Bronchial epithelial cell (primary cell): ENCODE results near the gene OR6S1. TPM values are rescaled to one million over a fixed set of nuclear protein-coding genes. Genes with fewer than 3 reads are reported as not detected.

Experiments
- DNase-seq: peaks from one replicate; pipeline ENCODE4 v3.0.0-alpha.2; 2010; ENCODE audit warnings: low read depth
- FAIRE-seq: peaks from 2 replicates; lab custom pipeline; 2011; peaks lifted over from hg19 to GRCh38; lab: Jason Lieb, UNC
- H3K27me3 ChIP-seq: 2 replicates; pipeline ENCODE4 v1.5.1; 2011; ENCODE audit warnings: low read length; ENCODE audit not compliant: control insufficient read depth, insufficient read depth
- H3K36me3 ChIP-seq: 2 replicates; pipeline ENCODE4 v1.5.1; 2011; ENCODE audit warnings: low read length; ENCODE audit not compliant: control insufficient read depth, insufficient read depth
- H3K4me3 ChIP-seq: 2 replicates; pipeline ENCODE4 v1.5.1; 2011; ENCODE audit warnings: mild to moderate bottlenecking, low read depth, low read length, control low read depth
- CTCF ChIP-seq: IDR thresholded peaks from 2 replicates; pipeline ENCODE4 v1.5.1; 2011; ENCODE audit warnings: mild to moderate bottlenecking, moderate library complexity, low read length, control low read depth, inconsistent platforms; ENCODE audit not compliant: insufficient read depth, severe bottlenecking
- total RNA-seq: library from RNA; depleted of rRNA; stranded (reverse); fragments of >200 nt; gene quantifications from 2 replicates; pipeline ENCODE4 v1.2.1, GENCODE V29; 2014

OR6S1 gene
- total RNA-seq, 1 donor from 2014 or later, result not detected

DNA sequence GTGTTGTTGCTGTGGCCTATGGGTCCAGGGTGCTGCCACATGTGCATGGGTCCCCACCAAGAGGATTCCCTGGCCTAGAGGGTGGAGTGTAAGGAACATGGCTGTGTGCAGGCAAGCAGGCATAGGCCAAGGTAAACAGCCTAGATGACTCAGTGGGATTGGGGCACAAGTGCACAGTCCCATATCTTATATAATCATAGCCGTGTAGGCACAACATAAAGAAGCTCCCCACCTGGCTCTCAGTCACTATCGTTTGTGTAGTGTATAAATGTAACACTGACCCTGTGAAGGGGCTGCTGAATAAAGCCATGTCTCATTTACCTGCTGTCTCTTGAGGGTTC lies 34.6 kb downstream of the OR6S1 start:
- TF ChIP-seq CTCF, result no peak
- FAIRE-seq (no peak), DNase-seq (no peak)
- H3K4me3 ChIP-seq, result no peak overlapping the region
- no peaks in the 10 kb centered on the region for H3K27me3 ChIP-seq
- no peaks in the 10 kb centered on the region for H3K36me3 ChIP-seq

DNA sequence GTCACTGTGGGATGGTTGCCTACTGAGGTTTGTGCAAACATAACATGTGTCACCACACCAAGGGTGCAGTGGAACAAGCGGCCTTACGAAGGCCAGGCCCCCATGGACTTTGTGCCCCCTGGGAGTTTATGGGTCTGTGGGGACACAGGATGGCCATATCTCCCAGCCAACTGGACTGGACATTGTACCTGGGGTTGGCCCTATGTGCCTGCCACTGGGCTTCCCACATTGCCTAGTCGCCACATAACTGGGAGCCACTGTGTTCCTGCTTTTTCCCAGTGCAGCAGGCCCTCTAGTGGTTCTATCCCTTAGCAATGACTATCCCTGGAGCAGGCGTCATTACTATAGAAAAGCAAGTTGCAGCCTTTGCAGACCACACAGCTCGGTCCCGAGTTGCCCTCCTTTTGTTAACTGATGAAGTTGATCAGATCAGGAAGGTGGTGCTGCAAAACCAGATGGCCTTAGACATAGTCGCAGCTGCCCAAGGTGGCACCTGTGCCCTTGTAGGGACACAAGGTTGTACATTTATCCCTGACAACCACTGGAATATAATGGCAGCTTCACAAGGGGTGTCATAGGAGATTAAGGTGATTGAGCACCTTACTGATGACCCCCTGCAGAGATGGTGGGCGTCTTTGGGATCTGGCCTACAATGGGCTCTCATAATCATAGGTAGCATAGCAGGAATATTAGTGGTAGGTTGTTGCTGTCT lies 35.1 kb downstream of the OR6S1 start:
- TF ChIP-seq CTCF, result peak; percentile 85
- Histone ChIP-seq H3K36me3 (no peaks in the 10 kb centered on the region), H3K27me3 (no peaks in the 10 kb centered on the region), H3K4me3 (no peak overlapping the region)
- DNase-seq, result peak; percentile 57
- FAIRE-seq, result no peak

DNA sequence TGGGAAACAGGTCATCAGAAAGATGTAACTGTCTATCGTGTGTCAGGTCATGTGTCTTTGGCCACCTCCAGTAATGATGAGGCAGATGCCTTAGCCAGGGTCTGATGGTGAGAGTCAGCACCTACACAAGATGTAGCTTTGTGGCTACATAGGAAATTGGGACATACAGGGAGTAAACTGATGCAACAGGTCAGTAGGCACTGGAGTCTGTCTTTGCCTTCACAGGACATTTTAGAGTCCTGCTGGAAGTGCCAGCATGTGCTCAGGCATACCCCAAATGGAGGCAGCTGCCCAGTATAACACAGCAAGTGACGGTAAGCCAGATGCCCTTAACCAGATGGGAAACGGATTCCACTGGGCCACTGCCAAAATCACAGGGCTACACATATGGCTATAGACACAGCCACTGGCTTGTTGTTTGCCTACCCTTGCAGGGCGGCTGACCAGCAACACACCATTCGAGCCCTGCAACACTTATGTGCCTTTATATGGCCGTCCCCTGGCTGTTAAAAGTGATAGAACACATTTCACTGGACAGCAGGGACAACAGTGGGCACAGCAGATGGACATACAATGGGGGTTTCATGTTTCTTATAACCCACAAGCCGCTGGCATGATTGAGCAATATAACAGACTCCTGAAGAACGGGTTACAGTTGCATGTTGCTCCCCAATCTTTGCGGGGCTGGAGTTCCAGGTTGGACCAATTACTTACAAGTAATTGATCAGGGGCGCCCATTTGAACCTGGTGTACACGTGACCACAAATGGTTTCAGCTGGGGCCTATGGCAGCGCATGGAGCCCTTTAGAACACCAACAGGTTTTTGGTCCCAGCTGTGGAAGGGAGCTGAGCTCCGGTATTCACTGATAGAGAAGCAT lies 37.4 kb downstream of the OR6S1 start:
- no peak for TF ChIP-seq CTCF
- DNase-seq, result no peak
- H3K36me3 ChIP-seq, result no peaks in the 10 kb centered on the region
- no peak overlapping the region for H3K4me3 ChIP-seq
- FAIRE-seq, result peak; percentile 18
- H3K27me3 ChIP-seq, result no peaks in the 10 kb centered on the region

GRCh38 chr14:20602583-20602982 lies 38.9 kb downstream of the OR6S1 start:
- FAIRE-seq (no peak), DNase-seq (no peak)
- no peaks in the 10 kb centered on the region for H3K36me3 ChIP-seq
- no peak for TF ChIP-seq CTCF
- H3K27me3 ChIP-seq, result no peaks in the 10 kb centered on the region
- no peak overlapping the region for H3K4me3 ChIP-seq

GRCh38 chr14:20601522-20601921 lies 40.0 kb downstream of the OR6S1 start:
- no peaks in the 10 kb centered on the region for H3K27me3 ChIP-seq
- no peak overlapping the region for H3K4me3 ChIP-seq
- TF ChIP-seq CTCF, result no peak
- H3K36me3 ChIP-seq, result no peaks in the 10 kb centered on the region
- DNase-seq, result no peak
- no peak for FAIRE-seq
